ENCODE data around the gene ARRDC1. TPM values are rescaled to one million over a fixed set of nuclear protein-coding genes. Genes with fewer than 3 reads are reported as not detected.

ARRDC1 gene
- total and polyA plus RNA-seq, 9 of the 15 experiments (the other 6 are each of a cell fraction or from before 2014, with no cell fraction given) = 0.21 to 45.3 (median 18.6) TPM

DNA sequence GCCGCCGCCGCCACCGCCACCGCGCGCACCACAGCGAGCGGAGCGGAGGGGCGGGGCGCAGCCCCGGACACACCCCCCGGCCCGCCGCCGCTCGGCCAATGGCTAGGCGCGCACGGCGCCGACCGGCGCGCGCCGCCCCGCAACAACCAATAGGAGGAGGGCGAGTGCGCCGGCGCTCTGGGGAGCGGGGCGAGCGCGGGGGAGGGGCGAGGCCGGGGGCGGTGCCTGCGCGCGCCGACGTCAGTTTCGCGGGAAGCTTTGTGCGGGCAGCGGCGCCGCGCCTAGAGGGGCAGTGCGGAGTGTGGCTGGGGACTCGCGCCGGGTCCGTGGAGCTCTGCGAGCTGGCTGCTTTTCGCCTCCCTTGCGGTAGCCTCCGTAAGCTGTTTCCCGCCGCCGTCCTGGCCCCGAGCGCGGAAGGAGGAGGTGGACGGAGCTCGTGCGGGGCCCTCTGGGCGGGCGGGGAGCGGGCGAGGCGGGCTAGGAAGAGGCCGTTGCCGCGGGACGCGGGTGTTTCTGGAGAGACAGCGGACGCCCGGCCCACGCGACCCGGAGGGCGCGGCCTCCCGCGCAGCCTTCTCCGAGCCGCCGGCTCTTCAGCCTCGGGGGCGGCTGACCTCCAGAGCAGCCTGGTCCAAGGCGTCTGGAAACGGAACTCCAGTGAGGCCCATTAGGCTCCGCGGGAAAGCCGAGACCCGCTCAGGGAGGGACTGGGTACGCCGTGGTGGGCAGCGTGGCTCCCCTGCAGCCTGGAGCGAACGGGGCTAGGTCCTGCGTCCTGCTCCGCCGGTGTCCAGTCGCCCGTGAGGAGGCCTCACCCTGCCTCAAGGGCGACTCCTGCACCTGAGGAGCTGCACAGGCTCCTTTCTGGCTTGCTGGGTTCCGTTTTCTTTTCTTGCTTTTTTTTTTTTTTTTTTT lies 14.8 kb upstream of the ARRDC1 start, which contains the start of gene ZMYND19 (continued):
- TF ChIP-seq, protein P1, sequence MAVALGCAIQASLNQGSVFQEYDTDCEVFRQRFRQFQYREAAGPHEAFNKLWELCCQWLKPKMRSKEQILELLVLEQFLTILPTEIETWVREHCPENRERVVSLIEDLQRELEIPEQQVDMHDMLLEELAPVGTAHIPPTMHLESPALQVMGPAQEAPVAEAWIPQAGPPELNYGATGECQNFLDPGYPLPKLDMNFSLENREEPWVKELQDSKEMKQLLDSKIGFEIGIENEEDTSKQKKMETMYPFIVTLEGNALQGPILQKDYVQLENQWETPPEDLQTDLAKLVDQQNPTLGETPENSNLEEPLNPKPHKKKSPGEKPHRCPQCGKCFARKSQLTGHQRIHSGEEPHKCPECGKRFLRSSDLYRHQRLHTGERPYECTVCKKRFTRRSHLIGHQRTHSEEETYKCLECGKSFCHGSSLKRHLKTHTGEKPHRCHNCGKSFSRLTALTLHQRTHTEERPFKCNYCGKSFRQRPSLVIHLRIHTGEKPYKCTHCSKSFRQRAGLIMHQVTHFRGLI (CRISPR knock-in tag; IDR thresholded peaks at IDR 0.05) = no peak
- TF ChIP-seq, protein P2, sequence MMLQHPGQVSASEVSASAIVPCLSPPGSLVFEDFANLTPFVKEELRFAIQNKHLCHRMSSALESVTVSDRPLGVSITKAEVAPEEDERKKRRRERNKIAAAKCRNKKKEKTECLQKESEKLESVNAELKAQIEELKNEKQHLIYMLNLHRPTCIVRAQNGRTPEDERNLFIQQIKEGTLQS (IDR thresholded peaks at IDR 0.05) = no peak
- TF ChIP-seq, protein P2 (CRISPR knock-in tag; conservative IDR thresholded peaks at IDR 0.05) = no peak
- no peak for TF ChIP-seq OTX1 (CRISPR knock-in tag; IDR thresholded peaks at IDR 0.05)
- TF ChIP-seq, protein P3, sequence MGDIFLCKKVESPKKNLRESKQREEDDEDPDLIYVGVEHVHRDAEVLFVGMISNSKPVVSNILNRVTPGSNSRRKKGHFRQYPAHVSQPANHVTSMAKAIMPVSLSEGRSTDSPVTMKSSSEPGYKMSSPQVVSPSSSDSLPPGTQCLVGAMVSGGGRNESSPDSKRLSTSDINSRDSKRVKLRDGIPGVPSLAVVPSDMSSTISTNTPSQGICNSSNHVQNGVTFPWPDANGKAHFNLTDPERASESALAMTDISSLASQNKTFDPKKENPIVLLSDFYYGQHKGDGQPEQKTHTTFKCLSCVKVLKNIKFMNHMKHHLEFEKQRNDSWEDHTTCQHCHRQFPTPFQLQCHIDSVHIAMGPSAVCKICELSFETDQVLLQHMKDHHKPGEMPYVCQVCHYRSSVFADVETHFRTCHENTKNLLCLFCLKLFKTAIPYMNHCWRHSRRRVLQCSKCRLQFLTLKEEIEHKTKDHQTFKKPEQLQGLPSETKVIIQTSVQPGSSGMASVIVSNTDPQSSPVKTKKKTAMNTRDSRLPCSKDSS (IDR thresholded peaks at IDR 0.05; ENCODE audit: low read depth, partially characterized antibody) = no peak
- TF ChIP-seq ZNF785 (CRISPR knock-in tag; IDR thresholded peaks at IDR 0.05) = no peak
- no peak; the same call in 1 of the 2 replicates for TF ChIP-seq TRIM28 (IDR thresholded peaks at IDR 0.05)
- TF ChIP-seq CHCHD3 (CRISPR knock-in tag; IDR thresholded peaks at IDR 0.05) = no peak
- no peak for TF ChIP-seq KLF13 (tag; IDR thresholded peaks at IDR 0.05; ENCODE audit: borderline replicate concordance, low read depth)
- no peak for TF ChIP-seq ZNF263 (CRISPR knock-in tag; IDR thresholded peaks at IDR 0.05; ENCODE audit: borderline replicate concordance)
- TF ChIP-seq, protein P4, sequence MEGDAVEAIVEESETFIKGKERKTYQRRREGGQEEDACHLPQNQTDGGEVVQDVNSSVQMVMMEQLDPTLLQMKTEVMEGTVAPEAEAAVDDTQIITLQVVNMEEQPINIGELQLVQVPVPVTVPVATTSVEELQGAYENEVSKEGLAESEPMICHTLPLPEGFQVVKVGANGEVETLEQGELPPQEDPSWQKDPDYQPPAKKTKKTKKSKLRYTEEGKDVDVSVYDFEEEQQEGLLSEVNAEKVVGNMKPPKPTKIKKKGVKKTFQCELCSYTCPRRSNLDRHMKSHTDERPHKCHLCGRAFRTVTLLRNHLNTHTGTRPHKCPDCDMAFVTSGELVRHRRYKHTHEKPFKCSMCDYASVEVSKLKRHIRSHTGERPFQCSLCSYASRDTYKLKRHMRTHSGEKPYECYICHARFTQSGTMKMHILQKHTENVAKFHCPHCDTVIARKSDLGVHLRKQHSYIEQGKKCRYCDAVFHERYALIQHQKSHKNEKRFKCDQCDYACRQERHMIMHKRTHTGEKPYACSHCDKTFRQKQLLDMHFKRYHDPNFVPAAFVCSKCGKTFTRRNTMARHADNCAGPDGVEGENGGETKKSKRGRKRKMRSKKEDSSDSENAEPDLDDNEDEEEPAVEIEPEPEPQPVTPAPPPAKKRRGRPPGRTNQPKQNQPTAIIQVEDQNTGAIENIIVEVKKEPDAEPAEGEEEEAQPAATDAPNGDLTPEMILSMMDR (IDR thresholded peaks at IDR 0.05 in 2 of 3, conservative IDR thresholded peaks at IDR 0.05 in 1 of 3; ENCODE audit: insufficient read depth in 2 of 3, low read depth in 1 of 3, low read length in 3 of 3) = peak in 2 of 3 experiments; percentile 15 to 31; a peak in 4 of 6 replicates
- TF ChIP-seq, protein P5, sequence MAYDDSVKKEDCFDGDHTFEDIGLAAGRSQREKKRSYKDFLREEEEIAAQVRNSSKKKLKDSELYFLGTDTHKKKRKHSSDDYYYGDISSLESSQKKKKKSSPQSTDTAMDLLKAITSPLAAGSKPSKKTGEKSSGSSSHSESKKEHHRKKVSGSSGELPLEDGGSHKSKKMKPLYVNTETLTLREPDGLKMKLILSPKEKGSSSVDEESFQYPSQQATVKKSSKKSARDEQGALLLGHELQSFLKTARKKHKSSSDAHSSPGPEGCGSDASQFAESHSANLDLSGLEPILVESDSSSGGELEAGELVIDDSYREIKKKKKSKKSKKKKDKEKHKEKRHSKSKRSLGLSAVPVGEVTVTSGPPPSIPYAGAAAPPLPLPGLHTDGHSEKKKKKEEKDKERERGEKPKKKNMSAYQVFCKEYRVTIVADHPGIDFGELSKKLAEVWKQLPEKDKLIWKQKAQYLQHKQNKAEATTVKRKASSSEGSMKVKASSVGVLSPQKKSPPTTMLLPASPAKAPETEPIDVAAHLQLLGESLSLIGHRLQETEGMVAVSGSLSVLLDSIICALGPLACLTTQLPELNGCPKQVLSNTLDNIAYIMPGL (CRISPR knock-in tag; IDR thresholded peaks at IDR 0.05) = peak; percentile 69; the same call in 1 of the 2 replicates
- TF ChIP-seq DNMT1 (IDR thresholded peaks at IDR 0.05) = no peak
- TF ChIP-seq, protein P6, sequence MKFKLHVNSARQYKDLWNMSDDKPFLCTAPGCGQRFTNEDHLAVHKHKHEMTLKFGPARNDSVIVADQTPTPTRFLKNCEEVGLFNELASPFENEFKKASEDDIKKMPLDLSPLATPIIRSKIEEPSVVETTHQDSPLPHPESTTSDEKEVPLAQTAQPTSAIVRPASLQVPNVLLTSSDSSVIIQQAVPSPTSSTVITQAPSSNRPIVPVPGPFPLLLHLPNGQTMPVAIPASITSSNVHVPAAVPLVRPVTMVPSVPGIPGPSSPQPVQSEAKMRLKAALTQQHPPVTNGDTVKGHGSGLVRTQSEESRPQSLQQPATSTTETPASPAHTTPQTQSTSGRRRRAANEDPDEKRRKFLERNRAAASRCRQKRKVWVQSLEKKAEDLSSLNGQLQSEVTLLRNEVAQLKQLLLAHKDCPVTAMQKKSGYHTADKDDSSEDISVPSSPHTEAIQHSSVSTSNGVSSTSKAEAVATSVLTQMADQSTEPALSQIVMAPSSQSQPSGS (CRISPR knock-in tag; IDR thresholded peaks at IDR 0.05) = peak; percentile 47; the same call in 1 of the 2 replicates
- no peak for TF ChIP-seq SMARCA5 (IDR thresholded peaks at IDR 0.05)
- TF ChIP-seq, protein P7, sequence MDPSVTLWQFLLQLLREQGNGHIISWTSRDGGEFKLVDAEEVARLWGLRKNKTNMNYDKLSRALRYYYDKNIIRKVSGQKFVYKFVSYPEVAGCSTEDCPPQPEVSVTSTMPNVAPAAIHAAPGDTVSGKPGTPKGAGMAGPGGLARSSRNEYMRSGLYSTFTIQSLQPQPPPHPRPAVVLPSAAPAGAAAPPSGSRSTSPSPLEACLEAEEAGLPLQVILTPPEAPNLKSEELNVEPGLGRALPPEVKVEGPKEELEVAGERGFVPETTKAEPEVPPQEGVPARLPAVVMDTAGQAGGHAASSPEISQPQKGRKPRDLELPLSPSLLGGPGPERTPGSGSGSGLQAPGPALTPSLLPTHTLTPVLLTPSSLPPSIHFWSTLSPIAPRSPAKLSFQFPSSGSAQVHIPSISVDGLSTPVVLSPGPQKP (CRISPR knock-in tag; IDR thresholded peaks at IDR 0.05) = no peak

All from K562 (cell line).